ENCODE data around the gene DPP3. TPM values are rescaled to one million over a fixed set of nuclear protein-coding genes. Genes with fewer than 3 reads are reported as not detected.

The DPP3 gene
- total RNA-seq, 1 donor from 2014 or later = 106 TPM

DNA sequence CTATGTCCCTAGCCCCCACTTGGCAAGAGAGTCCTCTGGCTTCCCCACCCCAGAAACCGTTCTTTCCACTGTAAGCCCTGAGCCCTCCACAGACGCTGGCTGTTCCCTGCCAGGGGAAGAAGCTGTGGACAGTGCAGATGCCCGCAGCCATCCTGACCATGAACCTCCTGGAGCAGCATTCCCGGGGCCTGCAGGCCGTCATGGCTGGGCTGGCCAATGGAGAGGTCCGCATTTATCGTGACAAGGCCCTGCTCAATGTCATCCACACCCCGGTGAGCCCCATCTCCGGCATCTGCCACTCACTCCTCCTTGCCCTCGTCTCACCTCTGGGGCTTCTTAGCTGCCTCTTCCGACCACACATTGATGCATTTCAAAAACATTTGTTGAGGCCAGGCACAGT lies 43.4 kb downstream of the DPP3 start:
- no peak for DNase-seq (ENCODE audit: low read depth)
- no peak overlapping the region for H3K4me3 ChIP-seq (ENCODE audit: low read depth, low read length)
- TF ChIP-seq, protein P1, sequence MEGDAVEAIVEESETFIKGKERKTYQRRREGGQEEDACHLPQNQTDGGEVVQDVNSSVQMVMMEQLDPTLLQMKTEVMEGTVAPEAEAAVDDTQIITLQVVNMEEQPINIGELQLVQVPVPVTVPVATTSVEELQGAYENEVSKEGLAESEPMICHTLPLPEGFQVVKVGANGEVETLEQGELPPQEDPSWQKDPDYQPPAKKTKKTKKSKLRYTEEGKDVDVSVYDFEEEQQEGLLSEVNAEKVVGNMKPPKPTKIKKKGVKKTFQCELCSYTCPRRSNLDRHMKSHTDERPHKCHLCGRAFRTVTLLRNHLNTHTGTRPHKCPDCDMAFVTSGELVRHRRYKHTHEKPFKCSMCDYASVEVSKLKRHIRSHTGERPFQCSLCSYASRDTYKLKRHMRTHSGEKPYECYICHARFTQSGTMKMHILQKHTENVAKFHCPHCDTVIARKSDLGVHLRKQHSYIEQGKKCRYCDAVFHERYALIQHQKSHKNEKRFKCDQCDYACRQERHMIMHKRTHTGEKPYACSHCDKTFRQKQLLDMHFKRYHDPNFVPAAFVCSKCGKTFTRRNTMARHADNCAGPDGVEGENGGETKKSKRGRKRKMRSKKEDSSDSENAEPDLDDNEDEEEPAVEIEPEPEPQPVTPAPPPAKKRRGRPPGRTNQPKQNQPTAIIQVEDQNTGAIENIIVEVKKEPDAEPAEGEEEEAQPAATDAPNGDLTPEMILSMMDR (conservative IDR thresholded peaks at IDR 0.05; ENCODE audit: low read depth, low read length) = no peak

DNA sequence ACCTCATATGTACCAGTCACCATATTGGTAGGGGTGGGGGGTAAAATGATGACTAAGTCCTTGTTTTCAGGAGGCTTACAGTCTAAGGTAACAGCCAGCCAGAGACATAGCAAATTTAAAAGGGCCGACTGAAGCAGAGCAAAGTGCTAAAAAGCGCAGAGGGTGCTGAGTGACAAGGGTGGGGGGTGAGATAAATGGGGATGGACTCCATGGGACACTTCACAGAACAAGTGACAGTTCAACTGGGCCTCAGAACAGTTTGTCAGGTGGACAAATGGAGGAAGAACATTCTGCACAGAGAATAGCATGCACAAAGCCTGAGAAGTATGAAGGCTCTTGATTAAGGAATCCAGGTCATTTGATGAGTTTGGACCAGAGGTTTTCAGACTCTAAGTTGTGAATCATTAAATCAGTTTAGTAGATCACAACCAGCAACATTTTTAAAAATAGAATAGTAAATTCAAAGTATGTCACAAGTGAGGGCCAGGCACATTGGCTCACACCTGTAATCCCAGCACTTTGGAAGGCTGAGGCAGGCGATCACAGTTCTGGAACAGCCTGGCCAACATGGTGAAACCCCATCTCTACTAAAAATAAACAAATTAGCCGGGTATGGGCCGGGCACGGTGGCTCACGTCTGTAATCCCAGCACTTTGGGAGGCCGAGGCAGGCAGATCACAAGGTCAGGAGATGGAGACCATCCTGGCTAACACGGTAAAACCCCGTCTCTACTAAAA lies 44.2 kb downstream of the DPP3 start:
- TF ChIP-seq, protein P1 (conservative IDR thresholded peaks at IDR 0.05; ENCODE audit: low read depth, low read length) = no peak
- no peak for DNase-seq (ENCODE audit: low read depth)
- H3K4me3 ChIP-seq (ENCODE audit: low read depth, low read length) = no peak overlapping the region

DNA sequence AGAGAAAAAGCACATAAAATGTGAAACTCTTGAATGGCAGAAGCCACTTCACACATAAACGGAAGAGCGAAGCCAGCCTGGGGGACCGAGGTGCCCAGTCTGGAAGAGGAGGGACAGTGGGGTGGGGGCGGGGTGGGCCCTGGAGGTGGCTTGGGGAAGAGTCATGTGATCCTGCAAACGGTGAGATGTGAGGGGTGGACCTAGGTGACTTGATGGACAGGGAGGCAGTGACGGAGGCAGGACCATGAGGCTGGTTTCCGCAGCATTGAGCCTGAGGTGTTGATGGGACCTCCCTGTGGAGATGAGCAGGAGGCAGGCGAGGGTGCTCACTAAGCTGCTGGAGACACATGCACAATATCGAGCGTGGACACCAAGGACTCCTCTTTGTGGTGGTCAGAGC lies 48.8 kb downstream of the DPP3 start:
- DNase-seq (ENCODE audit: low read depth) = no peak
- TF ChIP-seq, protein P1 (conservative IDR thresholded peaks at IDR 0.05; ENCODE audit: low read depth, low read length) = no peak
- H3K4me3 ChIP-seq (ENCODE audit: low read depth, low read length) = no peak overlapping the region

DNA sequence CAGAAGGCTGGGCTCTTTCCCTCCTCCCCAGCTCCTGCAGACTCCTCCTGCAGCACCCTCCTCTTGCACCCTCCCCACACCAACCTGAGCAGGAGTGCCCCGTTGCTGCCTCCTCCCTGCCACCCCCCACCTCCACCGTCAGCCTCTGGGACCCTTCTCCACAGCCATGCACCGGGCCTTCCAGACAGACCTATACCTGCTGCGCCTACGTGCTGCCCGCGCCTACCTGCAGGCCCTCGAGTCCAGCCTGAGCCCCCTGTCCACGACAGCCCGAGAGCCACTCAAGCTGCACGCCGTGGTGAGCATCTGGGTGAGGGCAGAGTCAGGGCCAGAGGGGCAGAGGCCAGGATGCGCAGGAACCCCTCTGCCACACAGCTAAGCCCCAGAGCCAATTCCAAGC lies 49.4 kb downstream of the DPP3 start:
- no peak for DNase-seq (ENCODE audit: low read depth)
- H3K4me3 ChIP-seq (ENCODE audit: low read depth, low read length) = no peak overlapping the region
- TF ChIP-seq, protein P1 (conservative IDR thresholded peaks at IDR 0.05; ENCODE audit: low read depth, low read length) = no peak

DNA sequence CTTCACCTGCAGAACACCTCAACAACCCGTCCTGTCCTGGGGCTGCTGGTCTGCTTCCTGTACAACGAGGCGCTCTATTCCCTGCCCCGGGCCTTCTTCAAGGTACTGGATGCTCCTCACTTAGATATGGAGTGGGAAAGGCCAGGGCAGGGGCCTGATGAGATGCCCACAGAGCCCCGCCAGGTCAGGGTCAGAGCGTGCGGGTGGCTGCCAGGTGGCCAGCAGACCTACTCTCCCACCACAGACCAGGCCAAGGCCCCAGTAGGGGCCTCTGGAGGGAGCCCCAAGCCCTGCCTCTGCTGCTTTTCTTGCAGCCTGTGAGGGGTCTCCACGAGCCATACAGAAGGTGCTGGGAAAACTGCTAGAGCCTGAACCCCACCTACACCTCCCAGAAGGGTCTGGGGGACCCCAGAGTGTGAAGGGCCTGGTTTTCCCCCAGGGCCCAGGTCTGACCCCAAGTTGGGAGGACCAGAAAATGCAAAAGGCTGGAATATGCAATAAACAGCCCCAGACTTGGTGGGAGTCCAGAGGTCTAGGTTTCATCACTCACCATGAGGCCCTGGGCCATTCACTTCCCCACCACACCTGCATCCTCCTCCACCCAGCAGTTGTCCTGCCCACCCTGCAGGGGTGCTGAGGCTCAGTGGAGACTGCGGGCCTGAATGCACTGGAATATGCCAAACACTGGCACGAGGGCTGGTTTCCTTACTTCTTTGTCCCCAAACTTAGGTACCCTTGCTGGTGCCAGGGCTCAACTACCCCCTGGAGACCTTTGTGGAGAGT lies 50.9 kb downstream of the DPP3 start:
- no peak for DNase-seq (ENCODE audit: low read depth)
- TF ChIP-seq, protein P1 (conservative IDR thresholded peaks at IDR 0.05; ENCODE audit: low read depth, low read length) = no peak
- H3K4me3 ChIP-seq (ENCODE audit: low read depth, low read length) = no peak overlapping the region

DNA sequence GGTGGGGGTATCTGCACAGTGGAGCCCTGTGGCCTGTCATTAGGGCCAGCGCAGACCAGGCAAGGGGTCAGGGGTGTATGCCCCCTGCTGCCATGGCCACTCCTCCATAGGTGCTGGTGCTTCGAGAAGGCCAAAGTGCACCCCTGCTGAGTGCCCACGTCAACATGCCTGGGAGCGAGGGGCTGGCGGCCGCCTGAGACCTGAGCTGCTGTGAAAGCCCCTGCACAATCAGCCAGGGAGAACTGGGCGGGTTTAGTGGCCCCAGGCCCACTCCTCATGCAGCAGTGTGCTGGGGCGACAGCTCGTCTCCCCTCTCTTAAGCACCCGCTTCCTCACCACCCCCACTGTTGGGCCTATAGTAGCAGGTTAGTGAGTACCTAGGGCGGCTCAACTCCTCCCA lies 51.6 kb downstream of the DPP3 start:
- TF ChIP-seq, protein P1 (conservative IDR thresholded peaks at IDR 0.05; ENCODE audit: low read depth, low read length) = no peak
- no peak overlapping the region for H3K4me3 ChIP-seq (ENCODE audit: low read depth, low read length)
- DNase-seq (ENCODE audit: low read depth) = no peak
